Measurements from ENCODE around the gene BTBD16. TPM values are rescaled to one million over a fixed set of nuclear protein-coding genes. Genes with fewer than 3 reads are reported as not detected.
A peak's percentile ranks its signal among the peaks of the same experiment; 100 is the strongest.

The BTBD16 gene
- total and polyA plus RNA-seq, 2 of the 13 experiments (the other 11 are each of a cell fraction or from before 2014, with no cell fraction given), result 5.0 to 11.9 TPM

GRCh38 chr10:122347170-122347841 is 76.2 kb downstream of the BTBD16 start:
- Histone ChIP-seq H3K27ac (ENCODE audit: extremely low read length, insufficient read depth, low read length) (no peak overlapping the region), H3K27me3 (ENCODE audit: control insufficient read depth in 1 of 2, insufficient read depth in 2 of 2, low read length in 2 of 2) (no peaks in the 10 kb centered on the region), H3K4me1 (ENCODE audit: insufficient read depth, low read length) (peaks cover 78% of the 10 kb centered on the region), H2AFZ (ENCODE audit: low read length) (no peak overlapping the region), H3K79me2 (ENCODE audit: insufficient read depth, low read length) (no peaks in the 10 kb centered on the region), H3K9ac (ENCODE audit: insufficient read depth, low read depth, low read length) (no peak overlapping the region), H4K20me1 (ENCODE audit: insufficient read depth, low read length) (no peaks in the 10 kb centered on the region), H3K9me3 (ENCODE audit: low read length) (peaks cover 6% of the 10 kb centered on the region; the same call in 1 of the 2 replicates), H3K4me3 (replicated peaks in 1 of 3; ENCODE audit: insufficient read depth in 1 of 3, low read depth in 2 of 3, low read length in 3 of 3) (no peak overlapping the region), H3K4me2 (ENCODE audit: low read depth, low read length) (no peak overlapping the region), H3K36me3 (replicated peaks in 1 of 2; ENCODE audit: control insufficient read depth in 1 of 2, insufficient read depth in 2 of 2, low read length in 2 of 2) (no peaks in the 10 kb centered on the region)
- FAIRE-seq (no peak), ATAC-seq (no peak), DNase-seq (ENCODE audit: low spot score) (no peak)
- WGBS (ENCODE audit: low lambda C conversion rate), result 98% methylated on average over 5 of the region's 8 CpGs
- in situ Hi-C loops (cut with HindIII; ENCODE audit: extremely low pct_ligation_motif_present, low pct_unique_long_range_greater_than_20kb), result loop anchor here (5.0 kb wide), 1 partner anchor 90 kb away; no protein-coding TSS in a partner anchor
- POLR2A ChIA-PET, result interaction anchor here (3.0 kb wide), 1 partner anchor 27 kb away, joined by 25 read pairs; the partner anchor contains the start of gene PLEKHA1
- intact Hi-C loops (cut with micrococcal nuclease; ENCODE audit: unreplicated experiment), result no loop called here
- BruUV-seq (replicated peaks), result no TSS peak
- TF ChIP-seq ZNF687 (CRISPR knock-in tag; IDR thresholded peaks at IDR 0.05), result peak; percentile 26
- TF ChIP-seq, protein P1, sequence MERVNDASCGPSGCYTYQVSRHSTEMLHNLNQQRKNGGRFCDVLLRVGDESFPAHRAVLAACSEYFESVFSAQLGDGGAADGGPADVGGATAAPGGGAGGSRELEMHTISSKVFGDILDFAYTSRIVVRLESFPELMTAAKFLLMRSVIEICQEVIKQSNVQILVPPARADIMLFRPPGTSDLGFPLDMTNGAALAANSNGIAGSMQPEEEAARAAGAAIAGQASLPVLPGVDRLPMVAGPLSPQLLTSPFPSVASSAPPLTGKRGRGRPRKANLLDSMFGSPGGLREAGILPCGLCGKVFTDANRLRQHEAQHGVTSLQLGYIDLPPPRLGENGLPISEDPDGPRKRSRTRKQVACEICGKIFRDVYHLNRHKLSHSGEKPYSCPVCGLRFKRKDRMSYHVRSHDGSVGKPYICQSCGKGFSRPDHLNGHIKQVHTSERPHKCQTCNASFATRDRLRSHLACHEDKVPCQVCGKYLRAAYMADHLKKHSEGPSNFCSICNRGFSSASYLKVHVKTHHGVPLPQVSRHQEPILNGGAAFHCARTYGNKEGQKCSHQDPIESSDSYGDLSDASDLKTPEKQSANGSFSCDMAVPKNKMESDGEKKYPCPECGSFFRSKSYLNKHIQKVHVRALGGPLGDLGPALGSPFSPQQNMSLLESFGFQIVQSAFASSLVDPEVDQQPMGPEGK (CRISPR knock-in tag; IDR thresholded peaks at IDR 0.05), result no peak
- CTCF ChIA-PET (ENCODE audit: low intra/inter-chr PET ratio, low total read pairs), result no interaction called here

Measured in HepG2 (cell line).